Measurements from ENCODE around the gene ANXA2R. TPM values are rescaled to one million over a fixed set of nuclear protein-coding genes. Genes with fewer than 3 reads are reported as not detected.

ANXA2R gene
- total and polyA plus RNA-seq, 2 of the 13 experiments (the other 11 are each of a cell fraction or from before 2014, with no cell fraction given), result 0.95 to 1.3 TPM

- TF ChIP-seq AKNA (CRISPR knock-in tag; IDR thresholded peaks at IDR 0.05; ENCODE audit: borderline replicate concordance) (no peak), ATF7-NPFF (CRISPR knock-in tag; IDR thresholded peaks at IDR 0.05; ENCODE audit: low read depth) (no peak), GATA4 (IDR thresholded peaks at IDR 0.05; ENCODE audit: borderline replicate concordance, low read depth) (no peak), ZBTB34 (CRISPR knock-in tag; IDR thresholded peaks at IDR 0.05) (no peak), AGO2 (optimal IDR thresholded peaks at IDR 0.05; ENCODE audit: low read depth, low read length) (no peak), CC2D1A (CRISPR knock-in tag; IDR thresholded peaks at IDR 0.05) (no peak), HNF1A (IDR thresholded peaks at IDR 0.05; ENCODE audit: low read depth) (no peak), HNF1A (CRISPR knock-in tag; IDR thresholded peaks at IDR 0.05; ENCODE audit: borderline replicate concordance) (no peak), SOX13 (IDR thresholded peaks at IDR 0.05) (no peak), SOX13 (CRISPR knock-in tag; conservative IDR thresholded peaks at IDR 0.05 in 1 of 2, IDR thresholded peaks at IDR 0.05 in 1 of 2) (no peak), ZNF136 (CRISPR knock-in tag; IDR thresholded peaks at IDR 0.05; ENCODE audit: low read depth) (no peak), ATM (IDR thresholded peaks at IDR 0.05; ENCODE audit: borderline replicate concordance) (no peak), CBX2 (IDR thresholded peaks at IDR 0.05; ENCODE audit: low read depth, low read length) (no peak), CBX2 (CRISPR knock-in tag; IDR thresholded peaks at IDR 0.05; ENCODE audit: low read depth) (no peak), GLMP (CRISPR knock-in tag; IDR thresholded peaks at IDR 0.05; ENCODE audit: borderline replicate concordance) (no peak), ZNF432 (CRISPR knock-in tag; IDR thresholded peaks at IDR 0.05; ENCODE audit: borderline replicate concordance) (no peak), SRY (CRISPR knock-in tag; IDR thresholded peaks at IDR 0.05) (no peak), KLF11 (CRISPR knock-in tag; IDR thresholded peaks at IDR 0.05) (no peak)
Observed at GRCh38 chr5:43000111-43000840, 39.8 kb downstream of the ANXA2R start (continued).
